NCI-H526 (cell line): ENCODE data around the gene CALML3.

ENCODE experiments used
- DNase-seq, 2 experiments: peaks; one replicate each; lab custom pipeline; 2025; lab: John Stamatoyannopoulos, UW

The CALML3 gene

DNA sequence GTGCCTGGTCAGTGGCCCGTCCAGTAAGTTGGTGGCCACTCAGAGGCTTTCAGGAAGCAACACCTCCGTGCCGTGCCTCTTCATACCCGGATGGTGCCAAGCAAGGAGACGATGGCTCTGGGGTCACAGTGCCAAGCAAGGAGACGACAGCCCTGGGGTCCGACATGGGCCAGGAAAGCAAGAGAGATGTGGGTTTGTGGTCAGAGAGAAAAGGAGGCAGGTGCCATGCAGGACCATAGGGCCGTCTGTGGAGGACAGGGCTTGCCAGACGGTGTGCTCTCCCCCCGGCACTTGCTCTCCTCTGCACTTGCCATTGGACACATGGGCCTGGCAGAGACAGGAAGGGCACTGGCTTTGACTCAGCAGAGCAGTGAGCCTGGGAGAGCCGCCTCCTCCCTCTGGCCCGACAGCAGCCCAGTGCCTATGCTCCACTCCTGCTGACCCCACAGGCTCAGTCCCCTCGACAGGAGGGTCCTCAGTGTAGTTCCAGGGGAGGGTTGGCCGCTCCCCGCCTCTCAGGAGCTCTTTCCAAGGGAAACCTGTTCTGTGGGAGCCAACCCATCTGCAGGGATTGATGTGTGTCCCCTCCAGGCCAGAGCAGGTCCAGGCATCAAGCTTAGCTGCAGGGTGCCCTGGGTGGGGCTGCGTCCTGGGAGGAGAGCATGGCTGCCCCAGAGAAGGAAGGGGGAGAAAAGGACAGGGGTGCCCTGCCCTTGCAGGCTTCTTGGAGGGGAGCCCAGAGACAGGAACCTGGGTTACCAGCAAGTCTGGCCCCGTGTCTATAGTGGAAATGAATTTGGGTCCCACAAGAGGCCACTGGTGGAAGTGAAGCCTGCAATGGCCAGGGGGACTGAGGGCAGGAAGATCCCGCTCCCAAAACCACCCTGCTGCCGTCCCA is 17.8 kb upstream of the CALML3 start:
- DNase-seq: no peak

DNA sequence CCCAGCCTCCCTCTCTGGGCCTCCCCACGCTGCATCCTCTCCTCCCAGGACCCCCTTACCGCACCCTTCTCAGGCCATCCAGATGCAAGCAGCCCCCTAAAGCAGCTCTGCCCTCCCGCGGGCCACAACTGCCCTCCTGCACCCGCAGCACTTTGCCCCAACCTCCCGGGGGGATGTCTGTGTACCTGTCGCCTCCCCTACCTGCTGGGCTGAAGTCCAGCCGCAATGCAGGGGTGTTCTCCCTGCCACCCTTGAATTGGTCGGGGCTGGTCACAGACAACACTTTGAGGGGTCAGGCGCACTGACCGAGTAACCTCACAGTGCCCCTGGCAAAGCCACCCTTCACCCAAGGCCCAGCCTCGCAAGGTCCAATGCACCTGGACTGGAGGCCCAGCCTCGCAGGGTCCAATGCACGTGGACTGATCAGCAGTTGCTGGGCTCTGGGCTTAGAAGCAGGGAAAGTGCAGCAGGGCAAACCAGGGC is 17.1 kb upstream of the CALML3 start:
- DNase-seq: no peak

DNA sequence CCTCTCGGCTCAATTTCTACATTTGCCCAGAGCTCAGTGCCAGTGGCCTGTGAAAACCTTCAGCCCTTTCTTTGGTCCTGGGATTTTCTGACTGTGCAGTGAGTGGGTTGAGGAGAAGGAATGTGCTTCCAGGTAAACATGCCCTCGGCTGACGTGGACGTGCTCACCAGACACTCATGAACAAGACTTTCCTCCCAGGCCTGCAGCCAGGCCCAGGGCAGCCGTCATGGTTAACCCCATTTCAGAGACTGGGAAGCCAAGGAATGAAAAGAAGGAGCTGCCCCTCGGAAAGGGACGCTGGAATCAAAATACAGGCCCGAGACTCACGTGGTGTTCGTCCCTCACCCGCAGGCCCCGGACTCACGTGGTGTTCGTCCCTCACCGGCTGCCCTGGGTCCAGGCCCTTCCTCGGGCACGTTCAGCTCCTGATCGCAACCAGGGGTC is 16.6 kb upstream of the CALML3 start:
- no peak for DNase-seq

DNA sequence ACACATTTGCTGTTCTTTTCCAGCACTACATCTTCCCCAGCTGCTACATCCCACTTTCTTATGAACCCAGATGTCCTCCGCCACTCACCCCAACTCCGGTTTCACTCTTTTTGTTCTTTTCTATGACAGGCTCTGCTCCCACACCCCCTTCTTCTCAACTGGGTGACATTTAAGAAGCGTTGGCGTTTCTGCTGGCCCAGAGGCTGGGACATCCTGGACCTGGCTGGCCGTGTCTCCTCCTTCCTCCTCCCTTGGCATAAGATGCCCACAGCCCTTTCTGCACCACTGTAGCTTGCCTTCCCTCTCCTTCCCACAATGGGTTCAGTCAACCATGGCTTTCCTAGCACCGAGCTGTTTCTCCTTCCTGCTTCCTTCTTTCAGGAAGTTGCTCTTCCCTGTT is 16.0 kb upstream of the CALML3 start:
- DNase-seq: no peak

DNA sequence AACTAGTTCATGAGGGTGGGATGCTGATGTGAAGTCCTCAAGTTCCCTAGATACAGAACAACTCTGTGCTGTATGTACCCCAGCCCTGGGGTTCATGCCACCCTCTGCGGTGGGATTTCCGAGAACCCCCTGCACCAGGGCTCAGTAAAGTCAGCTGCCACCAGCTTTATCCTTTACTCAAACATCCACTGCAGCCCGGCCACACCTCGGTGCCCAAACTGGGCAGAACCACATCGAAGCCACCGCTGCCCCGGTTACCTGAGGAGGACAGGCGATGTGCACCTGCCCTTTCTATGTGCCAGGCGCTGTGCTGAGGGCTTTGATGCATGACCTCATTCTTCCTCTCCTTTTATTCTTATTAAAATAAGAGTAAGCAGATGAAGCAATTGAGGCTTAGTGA is 15.5 kb upstream of the CALML3 start:
- DNase-seq: no peak

DNA sequence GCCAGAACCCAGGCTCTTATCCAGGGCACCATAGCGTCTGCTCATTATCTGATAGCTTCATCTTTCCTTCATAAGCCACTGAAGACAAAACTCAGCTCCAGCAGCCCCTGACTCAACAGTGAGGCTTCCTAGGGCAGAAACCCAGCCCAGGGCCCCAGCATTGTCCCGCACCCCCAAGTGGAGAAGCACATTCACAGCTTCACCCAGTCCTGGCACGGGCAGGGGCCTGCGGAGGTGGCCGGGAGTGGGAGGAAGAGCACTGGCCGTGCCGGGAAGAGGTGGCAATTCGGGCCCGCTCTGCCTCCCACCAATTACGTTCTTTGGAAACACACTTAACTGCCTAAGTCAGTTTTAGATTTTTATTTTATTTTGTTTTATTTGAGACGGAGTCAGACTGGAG is 15.1 kb upstream of the CALML3 start:
- DNase-seq: no peak

DNA sequence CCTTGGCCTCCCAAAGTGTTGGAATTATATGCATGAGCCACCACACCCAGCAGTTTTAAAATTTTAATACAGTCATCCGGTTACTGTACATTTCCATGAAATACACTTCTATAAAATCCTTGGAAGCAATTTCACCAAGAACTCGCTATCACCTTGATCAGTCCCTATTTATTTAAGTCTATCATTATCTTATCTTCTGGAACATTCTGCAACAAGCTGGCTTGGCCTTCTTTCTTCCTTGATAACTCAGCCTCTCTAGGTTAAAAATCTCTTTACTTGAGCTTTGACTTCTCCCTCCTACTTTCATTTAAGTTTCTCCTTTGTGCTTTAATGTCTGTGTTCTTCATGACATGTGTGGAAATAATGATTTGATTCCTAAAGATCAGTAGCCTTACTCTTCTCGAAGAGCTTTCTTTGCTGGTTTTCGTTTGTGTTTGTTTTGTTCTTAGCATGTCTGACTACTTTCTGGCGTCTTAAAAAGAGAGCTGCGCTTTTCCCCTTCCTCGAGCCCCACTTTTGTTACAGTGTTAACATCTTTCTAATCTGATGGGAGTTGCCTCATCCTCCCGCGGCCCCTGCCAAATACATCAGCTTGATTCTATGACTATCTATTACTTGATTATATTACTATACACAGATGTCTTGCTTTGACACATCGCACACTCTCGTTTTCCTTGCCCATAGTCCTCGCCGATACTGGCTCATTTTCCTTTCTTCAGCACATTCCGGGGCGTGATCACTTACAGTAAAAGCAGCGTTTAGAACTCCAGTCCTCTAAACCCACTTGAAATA is 14.3 kb upstream of the CALML3 start:
- DNase-seq: no peak

DNA sequence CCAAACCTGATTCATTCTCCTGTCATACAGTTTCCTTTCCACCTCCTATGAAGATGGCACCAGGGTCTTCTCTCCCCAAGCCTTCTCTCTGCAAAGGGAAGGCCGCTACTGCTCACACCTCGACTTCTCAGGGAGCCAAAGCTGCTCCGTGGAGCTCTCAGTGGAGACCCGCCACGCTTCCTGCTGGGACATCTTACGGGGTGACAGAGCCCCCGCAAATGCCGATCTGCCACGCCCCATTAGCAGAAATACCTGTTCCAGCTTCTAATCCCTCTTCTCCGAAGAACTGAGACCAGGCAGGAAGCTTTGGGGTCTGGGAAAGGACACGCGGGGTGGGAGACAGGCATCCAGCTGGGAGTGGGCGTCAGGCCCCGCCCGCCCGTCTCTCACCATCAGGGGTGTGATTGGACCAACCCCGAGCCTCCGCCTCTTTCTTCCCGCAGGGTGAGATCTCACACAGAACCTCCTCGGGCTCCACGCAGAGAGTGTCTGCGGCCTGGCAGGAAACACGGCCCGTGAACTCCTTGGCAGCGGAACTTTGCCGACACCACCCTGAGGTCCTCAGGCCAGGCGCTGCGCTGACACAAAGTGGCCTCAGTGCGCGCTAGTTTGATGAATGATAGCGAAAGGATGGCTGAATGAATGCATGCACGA is 13.4 kb upstream of the CALML3 start:
- DNase-seq: no peak

DNA sequence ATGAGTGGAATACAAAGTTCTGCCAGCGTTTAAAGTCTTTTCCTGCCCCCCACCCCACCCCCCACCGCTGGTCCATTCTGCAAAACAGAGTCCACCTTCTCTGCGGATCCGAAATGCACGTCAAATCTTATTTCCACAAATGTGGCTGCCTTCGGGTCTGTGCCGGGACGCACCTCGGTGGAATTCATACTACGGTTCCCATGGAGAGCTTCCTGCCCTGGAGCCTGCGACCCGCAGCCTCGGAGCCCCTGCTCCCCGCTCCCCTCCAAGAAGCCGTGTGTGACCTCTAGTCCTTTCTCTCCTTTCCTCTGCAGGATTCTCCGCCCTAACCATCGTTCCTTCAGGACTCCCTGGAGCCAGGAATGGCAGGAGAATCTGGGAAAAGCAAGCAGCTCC is 12.9 kb upstream of the CALML3 start:
- DNase-seq: no peak

DNA sequence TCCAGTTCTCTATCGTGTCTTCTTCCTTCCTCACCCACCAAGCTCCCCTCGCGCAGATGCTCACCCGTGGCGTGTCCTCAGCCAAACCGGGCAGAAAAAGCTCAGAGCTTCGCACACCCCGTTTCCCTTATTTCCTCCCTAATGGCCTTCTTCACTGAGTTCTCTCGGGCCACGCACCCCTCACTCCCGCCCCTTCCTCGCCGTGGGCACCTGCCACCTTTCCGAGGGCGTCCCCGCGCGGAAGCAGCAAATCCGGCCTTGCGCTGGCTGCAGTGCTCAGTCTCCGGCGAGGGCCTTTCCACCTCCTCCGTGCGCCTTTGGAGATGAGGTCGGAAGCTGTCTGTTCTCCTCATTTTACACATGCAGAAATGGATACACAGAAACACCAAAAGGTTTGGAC is 12.4 kb upstream of the CALML3 start:
- DNase-seq: no peak

DNA sequence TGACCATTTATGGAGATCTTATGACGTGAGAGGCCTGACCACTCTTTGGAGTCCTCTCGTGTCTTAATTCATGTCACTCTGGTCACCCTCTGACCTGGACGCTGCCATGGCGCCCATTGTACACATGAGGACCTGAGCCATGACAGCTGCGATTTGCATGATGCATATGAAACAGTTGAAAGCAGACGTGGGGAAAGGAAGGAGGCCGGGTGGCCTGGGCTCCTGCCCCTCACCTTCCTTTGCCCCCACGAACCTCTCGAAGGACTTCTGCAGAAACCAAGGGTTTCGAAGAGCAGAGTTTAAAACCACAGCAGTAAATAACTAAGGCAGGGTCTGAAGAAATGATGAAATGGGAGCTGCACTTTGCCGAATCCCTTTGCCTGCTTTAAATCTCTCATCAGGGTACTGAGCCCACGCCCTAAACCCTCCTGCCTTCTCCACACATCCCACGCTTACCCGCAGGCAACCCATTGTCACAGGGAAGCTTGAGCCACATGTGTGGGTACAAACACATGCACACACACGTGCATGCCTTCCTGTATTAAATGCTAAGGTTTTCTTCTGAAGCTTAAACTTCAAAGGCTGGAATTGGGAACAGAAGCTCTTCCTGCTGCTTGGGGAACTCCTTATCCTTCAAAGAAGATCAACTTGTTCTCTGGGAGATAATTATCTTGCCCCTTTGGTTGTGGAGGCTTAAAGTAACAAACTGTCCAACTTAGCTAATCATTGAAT is 11.7 kb upstream of the CALML3 start:
- DNase-seq: peak; percentile 23 to 54

DNA sequence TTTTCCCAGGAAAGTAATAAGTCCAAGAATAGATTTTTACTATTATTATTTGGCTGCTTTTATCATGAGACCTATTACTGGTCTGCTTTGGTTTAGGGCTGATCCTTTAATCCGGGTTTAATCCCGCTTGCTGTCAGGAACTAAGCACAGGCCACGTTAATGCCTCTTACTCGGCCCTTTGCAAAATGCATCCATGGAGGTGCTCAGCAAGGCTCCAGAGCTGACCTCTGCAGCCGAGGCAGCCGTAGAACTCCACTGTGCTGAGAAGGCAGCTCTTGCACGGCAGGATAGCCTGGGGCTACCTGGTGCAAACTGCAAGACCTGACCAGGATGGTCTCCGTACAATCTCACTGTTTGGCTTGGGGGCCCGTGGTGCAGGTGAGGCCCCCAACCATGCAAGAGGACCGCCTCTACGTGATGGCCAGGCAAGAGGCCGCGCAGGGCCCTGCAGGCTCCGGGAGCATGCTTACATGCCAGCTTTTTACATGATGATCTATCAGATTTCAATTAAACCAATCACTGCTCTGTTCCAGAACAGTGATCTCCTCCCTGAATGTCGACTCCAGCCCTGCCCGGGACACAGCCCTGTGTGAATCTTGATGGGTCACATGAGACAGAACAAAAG is 10.4 kb upstream of the CALML3 start:
- DNase-seq: no peak

DNA sequence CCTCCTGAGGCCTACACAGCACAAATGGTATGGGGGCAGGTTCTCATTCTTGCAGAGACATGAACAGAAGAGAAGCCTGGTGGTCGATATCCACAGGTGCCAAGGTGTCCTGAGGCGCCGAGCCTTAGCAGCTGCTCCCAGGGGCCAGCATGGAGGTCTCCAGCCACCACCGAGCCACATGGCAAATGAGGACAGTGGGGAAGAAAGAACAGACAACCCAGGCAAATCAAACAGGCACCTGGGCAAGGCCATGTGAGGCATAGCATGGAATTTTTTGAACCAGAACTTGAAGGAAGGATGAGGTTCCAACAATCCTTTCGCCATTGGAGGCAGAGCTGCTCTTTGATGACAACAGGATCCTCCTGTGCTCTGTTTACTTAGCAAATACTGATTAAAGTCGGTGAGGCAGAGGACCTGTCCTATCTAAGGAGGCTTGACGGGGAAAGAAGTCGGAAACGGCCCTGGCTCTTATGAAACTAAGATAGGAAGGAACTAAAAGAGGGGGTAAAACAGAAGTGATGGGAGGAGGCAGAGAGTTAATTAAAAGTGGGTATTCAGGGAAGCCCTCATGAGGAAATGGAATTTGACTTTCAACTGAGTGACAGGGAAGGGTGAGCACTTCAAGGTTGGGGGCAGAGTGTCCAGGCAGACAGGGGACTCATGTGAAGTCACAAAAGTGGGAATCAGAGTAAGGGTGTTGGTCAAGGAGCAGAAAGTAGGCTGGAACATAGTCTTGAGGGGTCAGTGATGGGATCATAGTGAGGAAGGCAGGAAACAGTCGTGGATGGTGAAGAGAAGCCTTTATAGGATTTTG is 8.6 kb upstream of the CALML3 start:
- no peak for DNase-seq

DNA sequence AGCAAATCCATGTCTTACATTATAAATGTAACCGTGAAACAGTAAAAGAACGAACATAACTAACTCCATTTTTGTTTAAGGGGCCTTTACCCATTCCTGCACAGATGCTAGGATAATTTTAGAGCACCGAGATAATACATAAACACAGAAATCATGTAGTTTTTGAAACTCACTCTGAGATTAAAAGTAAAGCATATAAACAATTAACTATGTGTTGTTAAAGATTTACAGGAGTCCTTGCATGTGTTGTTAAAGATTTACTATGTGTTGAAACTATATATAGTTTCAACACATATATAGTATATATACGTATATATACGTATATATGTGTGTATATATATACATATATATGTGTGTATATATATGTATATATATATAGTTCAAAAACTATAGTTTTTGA is 7.2 kb upstream of the CALML3 start:
- no peak for DNase-seq

DNA sequence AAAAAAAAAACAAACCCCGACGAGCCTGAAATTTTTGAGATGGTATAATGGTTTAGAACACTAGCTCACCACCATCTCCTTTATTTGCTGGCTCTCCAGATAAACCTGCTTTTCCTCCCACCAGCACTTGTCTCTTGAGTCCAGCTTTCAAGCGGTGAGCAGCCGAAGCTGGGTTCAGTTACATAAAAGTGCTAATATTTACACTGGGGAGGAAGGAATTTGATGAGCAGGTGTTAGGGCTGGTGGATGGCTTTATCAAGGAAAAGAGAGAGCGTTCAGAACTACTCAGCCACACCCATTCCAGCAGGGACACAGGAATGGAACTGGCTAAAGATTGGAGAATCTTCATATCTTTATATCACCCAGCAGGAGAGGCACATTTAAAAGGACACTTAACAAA is 6.6 kb upstream of the CALML3 start:
- DNase-seq: peak; percentile 57 to 77

DNA sequence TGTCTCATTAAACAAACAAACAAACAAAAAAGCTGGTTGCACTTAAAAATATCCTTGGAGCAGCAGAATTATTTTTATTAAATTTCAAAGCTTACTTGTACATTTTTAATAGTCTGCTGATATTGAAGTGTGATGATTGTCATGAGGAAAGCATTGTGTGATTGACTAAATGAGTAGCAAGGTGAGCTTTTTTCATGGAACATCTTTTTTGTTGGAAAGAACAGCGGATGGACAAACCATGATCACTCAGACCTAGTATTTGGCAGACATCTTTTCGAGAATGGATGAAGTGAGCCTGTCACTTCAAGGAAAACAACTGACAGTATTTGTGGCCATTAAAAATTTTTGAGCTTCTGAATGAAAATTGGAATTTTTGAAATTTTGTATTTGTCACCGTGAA is 5.7 kb upstream of the CALML3 start:
- no peak for DNase-seq

DNA sequence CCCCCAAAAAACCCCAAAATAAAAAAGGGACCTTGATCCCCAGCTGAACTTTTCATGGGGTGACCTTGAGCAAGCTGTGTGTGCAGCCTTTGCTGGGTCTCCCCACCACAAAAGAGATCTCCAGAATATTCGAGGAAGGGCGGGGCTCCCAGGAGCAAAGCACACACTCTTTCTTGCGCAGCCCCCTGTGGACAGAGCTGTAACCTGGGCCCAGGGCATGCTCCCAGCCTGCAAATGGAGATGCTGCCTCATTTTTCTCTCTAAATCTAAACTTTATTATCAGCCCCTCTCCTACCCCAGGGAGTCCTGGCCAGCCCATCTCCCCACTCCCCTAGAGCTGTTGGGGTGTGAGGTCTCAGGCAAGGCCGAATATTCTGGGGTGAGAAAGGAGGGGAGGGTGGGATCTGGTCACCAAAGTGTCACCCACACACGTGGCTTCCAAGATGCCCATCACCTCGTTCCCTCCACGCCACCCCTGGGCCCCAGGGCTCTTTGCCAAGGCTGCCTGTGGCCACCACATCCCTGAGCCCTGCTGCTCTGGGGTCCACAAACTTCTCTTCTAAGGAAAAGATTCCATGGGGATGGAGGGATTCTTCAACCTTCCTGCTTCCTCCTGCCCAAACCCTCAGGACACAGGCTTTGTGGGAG is 1.7 kb upstream of the CALML3 start:
- DNase-seq: no peak

DNA sequence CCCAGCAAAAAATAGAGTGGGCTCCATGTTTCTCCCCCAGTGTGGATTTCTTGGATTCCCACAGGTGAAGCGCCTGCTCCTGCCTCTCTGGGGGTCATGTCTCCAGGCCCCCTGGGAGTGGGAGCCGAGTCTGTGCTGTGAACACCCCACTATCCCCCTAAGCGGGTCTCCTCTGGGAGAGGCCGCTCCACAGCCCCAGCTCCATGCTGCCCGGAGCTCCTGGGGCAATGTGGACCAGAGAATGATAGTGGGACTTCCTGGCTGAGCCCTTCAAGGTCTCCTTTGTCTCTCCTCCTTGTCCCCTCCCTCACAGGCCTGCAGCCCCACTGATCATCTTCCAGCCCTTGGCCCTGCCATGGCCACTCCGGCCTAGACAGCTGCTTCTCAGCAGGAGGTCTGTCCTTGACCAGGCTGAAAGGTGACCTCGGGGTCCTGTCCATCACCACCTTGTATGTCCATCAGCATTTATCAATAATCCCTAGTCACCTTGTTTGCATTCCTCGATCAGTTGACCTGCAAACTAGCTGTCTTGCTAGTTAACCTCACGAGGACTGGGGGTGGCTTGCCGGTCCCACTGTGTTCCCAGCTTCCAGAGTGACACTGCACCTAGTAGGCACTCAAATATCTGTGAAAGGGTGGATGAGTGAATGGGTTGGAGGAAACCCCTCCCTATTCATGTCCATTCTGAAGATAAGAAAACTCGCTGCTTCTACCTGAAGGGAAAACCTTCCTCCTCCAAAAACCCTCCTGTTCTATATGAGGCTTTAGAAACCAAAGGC is 776 bp upstream of the CALML3 start:
- no peak for DNase-seq
